ENCODE data around the gene HOXC4.

Gene HOXC4

DNA sequence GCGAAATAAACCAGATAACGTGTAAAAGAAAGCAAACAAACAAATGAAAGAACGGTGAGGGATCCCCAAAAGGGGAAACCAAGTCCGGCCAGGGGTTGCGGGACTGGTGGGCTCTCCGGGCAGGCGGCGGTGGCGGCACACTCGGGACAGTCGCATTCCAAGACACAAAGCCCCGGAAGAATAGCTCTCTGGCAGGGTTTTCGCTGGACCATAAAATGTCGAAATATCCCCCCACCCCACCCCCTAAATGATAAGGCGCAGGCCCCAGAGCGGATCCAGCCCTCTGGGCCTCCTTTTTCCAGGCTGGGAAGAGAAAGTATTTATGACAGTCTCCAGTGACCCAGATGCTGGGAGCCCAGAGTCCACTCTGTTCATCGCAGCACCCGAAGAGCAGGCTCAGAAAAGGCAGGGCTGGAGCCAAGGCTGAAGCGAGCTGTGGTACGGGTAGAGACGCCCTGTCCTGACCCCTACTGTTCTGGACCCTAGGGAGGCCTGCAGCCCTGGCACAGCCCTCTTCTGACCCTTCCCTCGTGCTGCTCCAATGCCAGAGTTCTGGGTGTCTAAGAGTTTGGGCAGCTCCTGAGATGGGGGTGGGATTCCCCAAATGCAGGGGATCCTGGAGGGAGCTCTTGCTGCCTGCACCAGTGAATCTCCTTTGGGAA, 46.9 kb upstream of the HOXC4 start:
- TF ChIP-seq, protein P1, sequence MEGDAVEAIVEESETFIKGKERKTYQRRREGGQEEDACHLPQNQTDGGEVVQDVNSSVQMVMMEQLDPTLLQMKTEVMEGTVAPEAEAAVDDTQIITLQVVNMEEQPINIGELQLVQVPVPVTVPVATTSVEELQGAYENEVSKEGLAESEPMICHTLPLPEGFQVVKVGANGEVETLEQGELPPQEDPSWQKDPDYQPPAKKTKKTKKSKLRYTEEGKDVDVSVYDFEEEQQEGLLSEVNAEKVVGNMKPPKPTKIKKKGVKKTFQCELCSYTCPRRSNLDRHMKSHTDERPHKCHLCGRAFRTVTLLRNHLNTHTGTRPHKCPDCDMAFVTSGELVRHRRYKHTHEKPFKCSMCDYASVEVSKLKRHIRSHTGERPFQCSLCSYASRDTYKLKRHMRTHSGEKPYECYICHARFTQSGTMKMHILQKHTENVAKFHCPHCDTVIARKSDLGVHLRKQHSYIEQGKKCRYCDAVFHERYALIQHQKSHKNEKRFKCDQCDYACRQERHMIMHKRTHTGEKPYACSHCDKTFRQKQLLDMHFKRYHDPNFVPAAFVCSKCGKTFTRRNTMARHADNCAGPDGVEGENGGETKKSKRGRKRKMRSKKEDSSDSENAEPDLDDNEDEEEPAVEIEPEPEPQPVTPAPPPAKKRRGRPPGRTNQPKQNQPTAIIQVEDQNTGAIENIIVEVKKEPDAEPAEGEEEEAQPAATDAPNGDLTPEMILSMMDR (IDR thresholded peaks at IDR 0.05; ENCODE audit: low read depth, low read length, missing control alignments), result no peak
- in situ Hi-C loops (cut with HindIII; ENCODE audit: low sequenced_read_pairs), result no loop called here
- H3K4me3 ChIP-seq (ENCODE audit: low read depth, low read length), result no peak overlapping the region
- no peak for DNase-seq (ENCODE audit: low read depth)

DNA sequence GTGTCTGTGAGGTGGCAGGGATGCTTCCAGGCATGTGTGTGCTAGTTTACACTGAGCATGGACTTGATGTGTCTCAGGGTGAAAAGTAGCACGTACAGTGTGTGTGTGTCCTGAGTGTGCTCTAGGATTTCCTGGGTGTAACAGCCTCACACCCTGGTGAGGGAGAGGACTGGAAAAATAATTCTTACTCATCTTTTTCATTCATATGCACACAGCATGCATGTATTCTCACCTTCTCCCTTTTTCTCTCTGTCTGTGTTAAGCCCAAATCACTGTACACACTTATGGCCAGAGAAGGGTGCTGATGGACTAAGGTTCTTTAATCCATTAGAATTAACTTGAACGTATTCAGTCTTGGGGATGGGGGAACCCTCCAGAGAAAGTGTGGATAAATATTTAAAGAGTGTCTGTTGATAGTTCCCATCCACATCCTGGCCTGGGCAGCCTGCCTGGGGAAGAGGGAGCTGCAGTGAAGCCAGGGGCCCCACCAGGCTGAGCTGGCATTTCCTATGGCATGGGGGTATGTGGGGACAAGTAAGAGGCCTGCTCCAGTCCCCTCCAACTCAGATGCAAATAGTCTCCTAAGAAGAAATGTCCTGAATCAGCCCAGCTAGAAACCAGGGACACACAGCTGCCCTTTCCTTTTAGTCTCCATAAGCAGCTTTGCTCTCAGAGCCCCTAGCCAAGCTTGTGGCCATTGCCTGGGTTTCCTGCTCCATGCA, 45.9 kb upstream of the HOXC4 start:
- no peak for DNase-seq (ENCODE audit: low read depth)
- in situ Hi-C loops (cut with HindIII; ENCODE audit: low sequenced_read_pairs), result no loop called here
- no peak overlapping the region for H3K4me3 ChIP-seq (ENCODE audit: low read depth, low read length)
- TF ChIP-seq, protein P1 (IDR thresholded peaks at IDR 0.05; ENCODE audit: low read depth, low read length, missing control alignments), result no peak

DNA sequence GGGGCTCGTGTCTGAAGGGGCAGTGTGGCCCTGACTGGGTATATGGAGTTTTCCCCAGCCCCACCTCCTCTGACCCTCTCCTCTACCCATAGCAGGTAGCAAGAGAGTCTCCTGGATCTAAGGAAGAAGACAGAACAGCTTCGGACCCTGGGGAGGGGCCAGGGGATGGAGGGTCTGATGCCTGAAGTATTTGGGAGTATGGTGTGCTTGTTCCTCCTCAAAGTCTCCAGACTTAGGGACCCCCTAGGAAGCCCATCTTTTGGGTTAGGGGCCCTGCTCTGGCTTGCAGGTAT, 45.4 kb upstream of the HOXC4 start:
- in situ Hi-C loops (cut with HindIII; ENCODE audit: low sequenced_read_pairs), result no loop called here
- no peak overlapping the region for H3K4me3 ChIP-seq (ENCODE audit: low read depth, low read length)
- TF ChIP-seq, protein P1 (IDR thresholded peaks at IDR 0.05; ENCODE audit: low read depth, low read length, missing control alignments), result no peak
- no peak for DNase-seq (ENCODE audit: low read depth)

DNA sequence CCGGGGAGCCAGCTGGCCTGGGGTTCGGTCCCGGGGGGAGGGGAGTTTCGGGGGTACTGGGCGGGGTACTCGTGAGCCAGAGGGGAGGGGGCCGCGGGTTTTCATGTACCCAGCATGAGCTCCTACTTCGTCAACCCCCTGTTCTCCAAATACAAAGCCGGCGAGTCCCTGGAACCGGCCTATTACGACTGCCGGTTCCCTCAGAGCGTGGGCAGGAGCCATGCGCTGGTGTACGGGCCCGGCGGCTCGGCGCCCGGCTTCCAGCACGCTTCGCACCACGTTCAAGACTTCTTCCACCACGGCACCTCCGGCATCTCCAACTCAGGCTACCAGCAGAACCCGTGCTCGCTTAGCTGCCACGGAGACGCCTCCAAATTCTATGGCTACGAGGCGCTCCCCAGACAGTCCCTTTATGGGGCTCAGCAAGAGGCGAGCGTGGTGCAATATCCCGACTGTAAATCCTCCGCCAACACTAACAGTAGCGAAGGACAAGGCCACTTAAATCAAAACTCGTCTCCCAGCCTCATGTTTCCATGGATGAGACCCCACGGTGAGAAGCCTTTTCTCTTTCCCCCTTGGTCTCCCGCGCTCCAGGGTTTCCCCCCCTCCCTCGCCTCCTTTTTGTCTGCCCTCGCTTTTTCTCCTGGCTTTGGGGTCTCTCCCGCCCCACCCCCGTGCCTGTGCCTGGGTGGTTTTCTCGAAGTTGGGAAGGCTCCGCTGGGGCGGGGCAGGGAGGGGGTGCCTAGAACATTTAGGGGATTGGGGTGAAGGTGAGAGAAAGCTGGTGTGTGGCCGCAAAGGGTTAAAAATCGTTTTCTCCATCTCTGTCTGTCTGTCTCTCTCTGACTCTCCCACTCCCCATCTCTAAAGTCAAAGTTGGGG, 44.2 kb upstream of the HOXC4 start:
- in situ Hi-C loops (cut with HindIII; ENCODE audit: low sequenced_read_pairs), result no loop called here
- no peak overlapping the region for H3K4me3 ChIP-seq (ENCODE audit: low read depth, low read length)
- no peak for DNase-seq (ENCODE audit: low read depth)
- TF ChIP-seq, protein P1 (IDR thresholded peaks at IDR 0.05; ENCODE audit: low read depth, low read length, missing control alignments), result no peak

DNA sequence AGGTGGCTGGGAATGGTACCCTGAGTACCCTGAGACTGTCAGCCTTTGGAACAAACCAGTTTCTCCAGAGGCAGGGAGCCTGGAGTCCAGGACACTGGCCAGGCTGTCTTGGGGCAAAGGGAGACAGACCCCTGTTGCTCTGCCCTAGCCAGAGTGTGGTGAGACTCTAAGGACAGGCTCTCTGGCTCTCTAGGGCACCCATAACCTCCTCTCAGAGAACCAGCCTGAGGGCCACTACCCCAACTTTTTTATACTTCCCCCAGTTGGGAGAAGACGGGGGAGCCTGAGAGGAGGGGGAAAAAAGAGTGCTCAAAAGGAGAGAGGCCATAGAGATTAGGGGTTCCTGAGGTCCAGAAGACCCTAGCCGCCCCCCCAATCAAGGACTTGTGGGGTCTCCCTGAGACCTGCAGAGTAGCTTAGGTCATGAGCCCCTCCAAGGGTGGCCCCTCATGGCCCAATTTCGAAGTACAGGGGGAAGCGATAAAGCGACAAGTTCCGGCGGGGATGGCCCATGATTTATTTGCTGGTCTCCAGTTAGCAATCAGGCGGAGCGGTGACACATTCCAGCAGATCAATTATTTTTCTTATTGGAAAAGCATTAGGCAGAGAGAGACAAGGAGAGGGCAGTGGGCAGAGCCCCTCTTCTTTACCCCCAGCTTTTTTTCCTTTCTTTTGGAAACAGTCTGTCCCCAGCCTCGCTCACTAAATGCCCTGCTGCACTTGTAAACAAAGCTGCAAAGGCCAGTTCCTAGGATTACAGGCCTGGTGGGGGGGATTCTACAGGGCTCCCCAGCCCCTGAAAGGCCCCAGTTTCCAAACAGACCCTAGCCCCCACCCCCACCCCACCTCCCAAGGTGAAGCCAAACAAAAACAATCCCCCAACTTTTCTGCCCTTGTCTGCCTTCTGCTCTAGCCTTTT, 43.3 kb upstream of the HOXC4 start:
- no peak overlapping the region for H3K4me3 ChIP-seq (ENCODE audit: low read depth, low read length)
- DNase-seq (ENCODE audit: low read depth), result no peak
- in situ Hi-C loops (cut with HindIII; ENCODE audit: low sequenced_read_pairs), result no loop called here

More for the DNA sequence above, 43.3 kb upstream of the HOXC4 start:
- TF ChIP-seq, protein P1 (IDR thresholded peaks at IDR 0.05; ENCODE audit: low read depth, low read length, missing control alignments), result no peak

Measured in astrocyte of the cerebellum (primary cell).